ENCODE measurements around the gene BLTP3A. TPM values are rescaled to one million over a fixed set of nuclear protein-coding genes. Genes with fewer than 3 reads are reported as not detected.
A peak's percentile ranks its signal among the peaks of the same experiment; 100 is the strongest.
"Not testable (repeated sequence)": the region's sequence is repeated elsewhere in the genome, so short reads cannot be mapped to it uniquely, and the experiment has no call there.

The BLTP3A gene
- total RNA-seq, 1 donor from 2014 or later = 17.2 TPM

DNA sequence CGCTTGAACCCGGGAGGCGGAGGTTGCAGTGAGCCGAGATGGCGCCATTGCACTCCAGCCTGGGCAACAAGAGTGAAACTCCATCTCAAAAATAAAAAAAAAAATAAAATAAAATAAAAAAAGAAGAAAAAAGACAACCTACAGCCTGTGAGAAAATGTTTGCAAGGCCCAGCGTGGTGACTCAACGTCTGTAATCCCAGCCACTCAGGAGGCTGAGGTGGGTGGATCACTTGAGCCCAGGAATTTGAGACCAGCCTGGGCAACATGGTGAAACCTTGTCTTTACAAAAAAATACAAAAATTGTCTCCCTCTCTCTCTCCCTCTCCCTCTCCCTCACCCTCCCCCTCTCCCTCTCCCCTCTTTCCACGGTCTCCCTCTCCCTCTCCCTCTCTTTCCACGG lies 6.5 kb upstream of the BLTP3A start:
- intact Hi-C loops (cut with DNase I); ATAC-seq (ENCODE audit: poor library complexity); DNase-seq: not testable (repeated sequence)

- DNase-seq; ATAC-seq (ENCODE audit: poor library complexity); intact Hi-C loops (cut with DNase I): not testable (repeated sequence)
Observed at GRCh38 chr6:34787152-34787551, 4.7 kb upstream of the BLTP3A start.

- ATAC-seq (ENCODE audit: poor library complexity) (no peak), DNase-seq (no peak)
- intact Hi-C loops (cut with DNase I) = no loop called here
Observed at GRCh38 chr6:34788111-34788510, 3.8 kb upstream of the BLTP3A start.

GRCh38 chr6:34791164-34791700 lies 651 bp upstream of the BLTP3A start:
- intact Hi-C loops (cut with DNase I) = no loop called here
- DNase-seq (peak; percentile 75), ATAC-seq (ENCODE audit: poor library complexity) (peak; percentile 59)

GRCh38 chr6:34792605-34793500 lies 970 bp downstream of the BLTP3A start:
- intact Hi-C loops (cut with DNase I) = no loop called here
- no peak for DNase-seq
- peak; percentile 30 for ATAC-seq (ENCODE audit: poor library complexity)

DNA sequence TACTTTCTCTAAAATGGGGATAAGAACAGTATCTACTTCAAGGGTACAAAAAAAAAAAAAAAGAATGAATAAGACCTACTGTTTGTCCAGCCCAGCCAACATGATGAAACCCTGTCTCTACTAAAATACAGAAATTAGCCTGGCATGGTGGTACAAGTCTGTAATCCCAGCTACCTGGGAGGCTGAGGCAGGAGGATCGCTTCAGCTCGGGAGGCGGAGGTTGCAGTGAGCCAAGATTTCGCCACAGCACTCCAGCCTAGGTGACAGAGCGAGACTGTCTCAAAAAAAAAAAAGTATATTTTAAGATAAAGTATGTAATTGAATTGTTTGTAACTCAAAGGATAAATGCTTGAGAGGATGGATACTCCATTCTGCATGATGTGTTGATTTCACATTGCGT lies 2.0 kb downstream of the BLTP3A start:
- intact Hi-C loops (cut with DNase I) = no loop called here
- no peak for DNase-seq
- ATAC-seq (ENCODE audit: poor library complexity) = no peak

GRCh38 chr6:34795836-34796425 lies 4.0 kb downstream of the BLTP3A start:
- ATAC-seq (ENCODE audit: poor library complexity) = no peak
- intact Hi-C loops (cut with DNase I) = no loop called here
- DNase-seq = no peak

DNA sequence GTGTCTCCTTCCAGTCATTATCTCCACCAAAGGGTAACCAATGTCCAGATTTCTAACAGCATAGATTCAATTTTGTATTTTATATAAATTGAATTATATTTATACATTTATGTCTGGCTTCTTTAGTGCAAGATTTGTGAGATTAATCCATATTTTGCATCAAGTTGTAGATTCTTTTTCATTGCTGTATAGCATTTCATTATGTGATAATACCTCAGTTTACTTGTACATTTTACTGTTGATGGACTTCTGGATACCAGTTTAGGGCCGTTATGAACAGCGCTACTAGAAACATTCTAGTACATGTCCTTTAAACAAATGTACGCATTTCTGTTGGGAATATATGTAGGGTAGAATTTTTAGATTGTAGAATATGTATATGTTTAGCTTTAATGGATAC lies 6.2 kb downstream of the BLTP3A start:
- intact Hi-C loops (cut with DNase I) = no loop called here

DNA sequence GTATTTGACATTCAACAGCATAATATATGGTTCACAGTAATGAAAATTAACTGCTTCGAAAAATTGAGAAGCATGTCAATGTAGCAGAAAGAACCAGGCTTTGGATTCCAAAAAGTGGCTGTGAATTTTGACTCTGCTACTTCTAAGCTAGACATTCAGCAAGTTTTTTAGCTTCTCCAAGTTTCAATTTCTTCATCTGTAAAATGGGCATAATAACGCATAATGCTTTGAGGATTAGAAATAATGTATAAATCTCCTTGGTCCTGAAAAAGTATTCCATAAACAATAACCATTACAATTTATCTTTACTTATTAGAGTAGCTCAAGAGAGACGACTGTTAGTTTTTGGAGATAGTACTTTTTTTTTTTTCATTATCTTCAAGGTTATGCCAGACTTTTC lies 7.7 kb downstream of the BLTP3A start:
- ATAC-seq (ENCODE audit: poor library complexity) (no peak), DNase-seq (no peak)
- intact Hi-C loops (cut with DNase I) = no loop called here

More for the DNA sequence above, 6.2 kb downstream of the BLTP3A start:
- ATAC-seq (ENCODE audit: poor library complexity) (no peak), DNase-seq (no peak)

DNA sequence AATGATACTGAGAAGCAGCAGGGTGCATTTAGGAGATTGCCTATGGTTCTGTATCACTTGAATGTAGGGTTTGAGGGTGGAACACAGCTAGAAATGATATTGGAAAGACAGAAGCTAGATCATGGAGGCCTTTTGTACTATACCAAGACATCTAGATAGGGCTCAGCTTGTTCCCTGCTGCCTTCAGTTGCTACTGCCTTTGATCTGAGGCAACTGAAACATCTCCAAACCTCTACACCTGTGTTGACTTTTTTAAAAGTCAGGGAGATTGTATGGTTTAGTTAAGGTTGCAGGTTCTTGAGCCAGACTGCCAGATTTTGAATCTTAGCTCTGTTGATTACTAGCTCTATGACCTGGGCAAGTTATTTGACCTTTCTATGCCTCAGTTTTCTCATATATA lies 12.7 kb downstream of the BLTP3A start:
- intact Hi-C loops (cut with DNase I) = no loop called here
- DNase-seq (no peak), ATAC-seq (ENCODE audit: poor library complexity) (no peak)

- intact Hi-C loops (cut with DNase I); DNase-seq; ATAC-seq (ENCODE audit: poor library complexity): not testable (repeated sequence)
Observed at GRCh38 chr6:34805074-34805473, 13.2 kb downstream of the BLTP3A start.

- ATAC-seq (ENCODE audit: poor library complexity) = peak; percentile 44
- intact Hi-C loops (cut with DNase I) = no loop called here
Observed at GRCh38 chr6:34806738-34807453, 15.0 kb downstream of the BLTP3A start.

GRCh38 chr6:34808473-34808872 lies 16.6 kb downstream of the BLTP3A start:
- ATAC-seq (ENCODE audit: poor library complexity); intact Hi-C loops (cut with DNase I); DNase-seq: not testable (repeated sequence)

More at GRCh38 chr6:34806738-34807453, 15.0 kb downstream of the BLTP3A start:
- no peak for DNase-seq

DNA sequence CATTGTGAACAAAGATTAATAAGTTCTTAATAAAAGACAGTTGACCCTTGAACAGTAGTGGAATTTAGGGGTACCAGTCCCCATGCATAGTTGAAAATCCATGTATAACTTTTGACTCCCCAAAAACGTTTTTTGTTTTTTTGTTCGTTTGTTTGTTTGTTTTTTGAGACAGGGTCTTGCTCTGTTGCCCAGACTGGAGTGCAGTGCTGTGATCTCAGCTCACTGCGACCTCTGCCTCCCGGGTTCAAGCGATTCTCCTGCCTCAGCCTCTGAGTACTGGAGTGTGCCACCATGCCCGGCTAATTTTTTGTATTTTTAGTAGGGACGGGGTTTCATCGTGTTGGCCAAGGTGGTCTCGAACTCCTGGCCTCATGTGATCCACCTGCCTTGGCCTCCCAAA lies 17.5 kb downstream of the BLTP3A start:
- intact Hi-C loops (cut with DNase I); ATAC-seq (ENCODE audit: poor library complexity): not testable (repeated sequence)

GRCh38 chr6:34810017-34810882 lies 18.4 kb downstream of the BLTP3A start:
- ATAC-seq (ENCODE audit: poor library complexity) = no peak
- DNase-seq = no peak
- intact Hi-C loops (cut with DNase I) = no loop called here

More for the DNA sequence above, 17.5 kb downstream of the BLTP3A start:
- not testable (repeated sequence) for DNase-seq

GRCh38 chr6:34810936-34811632 lies 19.2 kb downstream of the BLTP3A start:
- no peak for ATAC-seq (ENCODE audit: poor library complexity)
- DNase-seq = no peak
- intact Hi-C loops (cut with DNase I) = no loop called here

- intact Hi-C loops (cut with DNase I) = no loop called here
- DNase-seq (no peak), ATAC-seq (ENCODE audit: poor library complexity) (no peak)
Observed at GRCh38 chr6:34813028-34813713, 21.3 kb downstream of the BLTP3A start.
